ENCODE data around the gene LYG1.
"Not testable (repeated sequence)": the region's sequence is repeated elsewhere in the genome, so short reads cannot be mapped to it uniquely, and the experiment has no call there.

LYG1 gene

DNA sequence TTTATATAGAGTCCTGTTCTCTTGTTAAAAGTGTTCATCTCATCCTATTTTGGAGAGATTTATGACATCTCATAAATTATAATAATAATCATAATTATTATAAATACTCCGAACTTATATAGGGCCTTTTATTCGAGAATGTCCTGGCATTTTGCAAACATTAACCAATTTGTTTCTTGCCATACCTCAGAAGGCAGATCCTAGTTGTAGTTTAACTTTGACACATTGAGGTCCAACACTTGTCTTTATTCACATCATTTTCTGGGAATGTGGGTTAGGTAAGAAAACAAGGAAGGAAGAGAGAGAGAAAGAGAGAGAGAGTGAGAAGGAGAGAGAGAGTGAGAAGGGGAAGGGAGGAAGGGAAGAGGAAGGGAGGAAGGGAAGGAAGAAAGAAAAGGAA lies at the start of gene LYG1:
Gene LYG1, minus strand, starts transcription at position 101 of the 400 bp plus-strand sequence. CDS start 5,527 bp downstream, outside the sequence.
- intact Hi-C loops (cut with DNase I); DNase-seq: not testable (repeated sequence)

DNA sequence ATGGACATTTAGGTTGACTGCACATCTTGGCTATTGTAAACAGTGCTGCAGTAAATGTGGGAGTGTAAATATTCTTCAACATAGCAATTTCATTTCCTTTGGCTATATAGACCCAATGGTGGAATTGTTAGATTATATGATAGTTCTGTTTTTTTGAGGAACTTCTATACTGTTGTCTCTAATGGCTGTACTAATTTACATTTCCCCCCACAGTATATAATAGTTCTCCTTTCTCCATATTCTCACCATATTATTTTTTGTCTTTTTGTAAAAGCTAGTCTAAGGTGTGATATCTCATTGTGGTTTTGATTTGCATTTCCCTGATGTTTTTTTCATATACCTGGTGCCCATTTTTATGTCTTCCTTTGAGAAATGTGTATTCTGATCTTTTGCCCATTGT lies 49.2 kb upstream of the LYG1 start:
- DNase-seq = no peak
- intact Hi-C loops (cut with DNase I) = no loop called here

DNA sequence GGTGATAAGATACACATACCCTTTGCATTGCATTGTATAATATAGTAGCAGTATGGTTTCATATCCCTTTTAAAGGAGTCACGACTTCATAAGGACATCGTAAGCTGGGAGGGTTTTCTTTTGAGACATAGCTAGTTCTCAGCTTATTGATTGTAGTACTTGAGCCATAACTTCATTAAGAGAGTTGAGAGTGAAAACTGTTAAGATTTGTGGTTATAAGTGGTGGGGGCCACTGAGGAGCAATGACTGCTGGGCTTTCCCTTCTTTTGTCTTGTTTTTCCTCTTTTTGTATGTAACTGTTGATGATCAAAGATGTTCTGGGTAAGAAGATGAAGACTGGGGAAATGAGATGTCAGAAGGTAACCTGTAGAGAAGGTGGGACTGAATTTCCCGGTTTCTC lies 47.2 kb upstream of the LYG1 start:
- intact Hi-C loops (cut with DNase I) = no loop called here
- DNase-seq = no peak

DNA sequence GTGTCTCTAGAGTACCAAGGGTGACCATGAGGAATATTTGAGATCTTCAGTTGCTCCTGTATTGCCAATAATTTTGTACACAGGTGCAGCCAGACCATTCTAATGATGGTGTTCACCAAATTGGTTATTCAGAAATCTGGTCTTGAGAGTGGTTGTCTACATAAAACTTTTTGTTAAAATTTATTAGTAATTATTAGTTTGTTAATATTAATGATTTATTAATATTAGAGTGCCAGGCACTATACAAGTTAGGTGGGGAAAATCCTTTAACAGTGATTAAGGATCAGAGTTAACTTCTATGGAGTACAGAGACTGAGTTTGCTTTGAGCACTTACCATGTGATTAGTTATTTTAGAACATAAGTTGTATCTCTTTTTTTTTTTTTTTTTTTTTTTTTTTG lies 45.2 kb upstream of the LYG1 start:
- intact Hi-C loops (cut with DNase I) = no loop called here
- no peak for DNase-seq

DNA sequence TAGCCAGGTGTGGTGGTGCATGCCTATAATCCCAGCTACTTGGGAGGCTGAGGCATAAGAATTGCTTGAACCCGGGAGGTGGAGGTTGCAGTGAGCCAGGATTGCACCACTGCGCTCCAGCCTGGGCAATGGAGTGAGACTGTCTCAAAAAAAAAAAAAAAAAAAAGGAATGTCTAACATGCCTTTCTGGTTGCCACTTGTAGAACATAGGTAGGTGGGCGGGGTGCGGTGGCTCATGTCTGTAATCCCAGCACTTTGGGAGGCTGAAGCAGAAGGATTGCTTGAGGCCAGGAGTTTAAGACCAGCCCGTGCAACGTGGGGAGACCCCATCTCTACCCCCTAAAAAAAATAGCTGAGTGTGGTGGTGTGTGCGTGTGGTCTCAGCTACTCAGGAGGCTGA lies 44.4 kb upstream of the LYG1 start:
- DNase-seq = not testable (repeated sequence)

DNA sequence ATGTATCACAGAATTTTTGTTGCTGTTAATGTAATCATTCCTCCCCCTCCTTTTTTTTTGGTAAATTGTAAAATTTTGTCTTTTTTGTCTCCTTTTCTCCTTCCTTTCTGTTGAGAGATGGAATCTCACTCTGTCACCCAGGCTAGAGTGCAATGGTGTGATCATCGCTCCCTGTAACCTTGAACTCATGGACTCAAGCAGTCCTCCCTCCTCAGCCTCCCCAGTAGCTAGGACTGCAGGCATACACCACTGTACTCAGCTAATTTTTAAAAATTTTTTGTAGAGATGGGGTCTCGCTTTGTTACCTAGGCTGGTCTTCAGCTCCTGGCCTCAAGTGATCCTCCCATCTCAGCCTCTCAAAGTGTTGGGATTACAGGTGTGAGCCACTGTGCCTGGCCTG lies 41.5 kb upstream of the LYG1 start:
- intact Hi-C loops (cut with DNase I) = no loop called here
- no peak for DNase-seq

More for the DNA sequence above, 44.4 kb upstream of the LYG1 start:
- intact Hi-C loops (cut with DNase I) = not testable (repeated sequence)

DNA sequence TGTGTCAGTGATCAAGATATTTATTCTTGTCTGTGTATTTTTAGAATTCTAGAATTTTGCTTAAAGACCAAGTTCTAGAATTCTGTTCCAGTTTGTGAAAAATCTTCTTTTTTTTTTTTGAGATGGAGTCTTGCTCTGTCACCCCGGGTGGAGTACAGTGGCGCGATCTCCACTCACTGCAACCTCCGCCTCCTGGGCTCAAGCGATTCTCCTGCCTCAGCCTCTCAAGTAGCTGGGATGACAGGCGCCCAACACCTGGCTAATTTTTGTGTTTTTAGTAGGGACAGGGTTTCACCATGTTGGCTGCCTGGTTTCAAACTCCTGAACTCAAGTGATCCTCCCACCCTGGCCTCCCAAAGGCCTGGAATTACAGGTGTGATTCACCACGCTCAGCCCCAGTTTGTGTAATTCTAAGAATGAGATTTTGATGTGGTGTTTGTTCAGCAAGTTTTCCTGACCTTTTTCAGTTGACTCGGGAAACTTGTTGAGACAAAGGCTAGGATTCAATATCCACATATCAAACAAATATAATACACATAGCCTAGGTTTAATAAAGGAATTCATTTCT lies 39.8 kb upstream of the LYG1 start:
- intact Hi-C loops (cut with DNase I) = no loop called here
- DNase-seq = no peak

DNA sequence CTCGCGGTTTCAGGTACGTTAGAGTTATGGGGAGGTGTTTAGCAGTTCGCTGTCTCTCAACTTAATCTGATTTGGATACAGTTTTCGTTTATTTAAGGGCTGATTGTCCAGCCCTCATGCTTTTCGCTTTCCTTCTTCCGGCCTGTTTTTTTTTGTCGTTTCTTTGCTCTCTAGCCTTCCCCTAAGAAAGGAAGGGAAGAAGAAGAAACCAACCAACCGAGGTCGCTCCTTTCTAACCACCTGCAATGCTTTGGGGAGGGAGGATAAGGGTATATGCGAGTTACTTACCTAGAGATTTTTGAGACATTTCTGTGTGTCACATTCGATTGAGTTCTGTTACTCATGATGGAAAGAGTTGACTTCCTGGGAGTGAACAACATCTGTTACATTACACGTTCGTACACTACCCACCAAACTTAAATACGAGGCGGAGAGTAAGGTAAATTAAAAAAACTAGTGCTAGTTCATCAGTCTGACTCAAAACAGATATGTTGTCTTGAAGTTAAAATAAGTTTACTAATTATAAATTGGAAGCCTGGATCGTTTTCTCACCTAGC lies 37.1 kb upstream of the LYG1 start:
- DNase-seq = no peak
- intact Hi-C loops (cut with DNase I) = loop anchor here (10.0 kb wide), 1 partner anchor 183 kb away; the partner anchor contains the start of genes LIPT1 and TSGA10

DNA sequence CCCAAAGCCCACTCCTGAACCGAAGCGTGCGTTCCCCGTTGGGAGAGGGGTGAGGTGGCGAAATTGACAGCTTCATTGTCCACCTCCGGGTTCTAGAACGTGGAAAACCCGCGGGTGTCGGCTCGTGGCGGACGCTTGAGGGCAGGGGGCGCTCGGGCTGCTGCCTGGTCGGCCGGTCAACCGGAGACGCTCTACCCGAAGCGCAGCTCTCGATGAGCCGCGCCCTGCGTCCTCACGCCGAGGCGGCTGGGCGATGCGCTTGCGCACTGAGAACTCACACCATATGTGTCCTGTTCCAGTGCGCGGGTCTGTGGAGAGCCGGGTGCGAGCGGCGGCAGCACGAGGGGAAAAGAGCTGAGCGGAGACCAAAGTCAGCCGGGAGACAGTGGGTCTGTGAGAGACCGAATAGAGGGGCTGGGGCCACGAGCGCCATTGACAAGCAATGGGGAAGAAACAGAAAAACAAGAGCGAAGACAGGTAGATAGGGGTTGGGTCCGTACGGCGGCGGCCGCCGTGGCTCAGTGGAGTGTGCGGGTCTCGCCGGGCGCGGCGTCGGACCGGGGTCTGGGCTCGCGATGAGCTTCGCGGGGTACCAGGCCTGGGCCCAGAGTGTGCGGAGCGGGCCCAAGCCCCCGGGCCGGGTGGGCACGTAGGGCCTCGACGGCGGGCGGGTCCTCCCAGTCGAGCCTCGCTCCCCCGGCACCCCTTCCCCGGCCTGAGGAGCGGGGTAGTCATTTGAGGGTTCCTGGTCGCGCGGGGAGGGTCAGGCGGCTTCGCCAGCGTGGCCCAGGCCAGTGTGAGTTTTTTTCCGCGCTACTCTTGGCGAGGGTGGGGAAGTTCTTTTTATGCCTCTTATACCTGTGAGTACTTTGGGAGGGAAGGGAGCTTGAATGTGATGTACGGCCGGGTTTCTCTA lies 36.4 kb upstream of the LYG1 start, which contains the start of gene EIF5B:
Gene EIF5B, plus strand, starts transcription at position 277 of the 916 bp plus-strand sequence. Its CDS starts 166 bp downstream, at position 443.
- intact Hi-C loops (cut with DNase I) = loop anchor here (1.0 to 10.0 kb wide), 2 partner anchors 153 to 183 kb away; partner anchors contain the start of genes LIPT1, REV1 and TSGA10

DNA sequence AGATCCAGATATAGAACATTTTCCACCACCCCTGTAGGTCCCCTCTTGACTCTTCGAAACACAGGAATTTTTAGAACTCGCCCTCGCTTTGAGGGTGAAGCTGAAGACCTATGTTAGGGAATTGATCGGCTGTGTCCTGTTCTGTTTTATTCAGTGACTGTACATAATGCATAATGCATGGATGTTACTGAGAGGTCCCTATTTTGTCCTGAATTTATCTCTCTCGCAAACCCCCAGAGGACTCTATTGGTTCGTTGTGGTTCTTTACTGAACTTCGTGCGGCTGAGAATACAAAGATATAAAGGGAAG lies 35.8 kb upstream of the LYG1 start:
- intact Hi-C loops (cut with DNase I) = loop anchor here (1.0 to 10.0 kb wide), 3 partner anchors 154 to 182 kb away; partner anchors contain the start of genes LIPT1, MITD1, MRPL30 and REV1

More for the DNA sequence above, 36.4 kb upstream of the LYG1 start, which contains the start of gene EIF5B:
- peak; percentile 94 to 100 (median 97) for DNase-seq

DNA sequence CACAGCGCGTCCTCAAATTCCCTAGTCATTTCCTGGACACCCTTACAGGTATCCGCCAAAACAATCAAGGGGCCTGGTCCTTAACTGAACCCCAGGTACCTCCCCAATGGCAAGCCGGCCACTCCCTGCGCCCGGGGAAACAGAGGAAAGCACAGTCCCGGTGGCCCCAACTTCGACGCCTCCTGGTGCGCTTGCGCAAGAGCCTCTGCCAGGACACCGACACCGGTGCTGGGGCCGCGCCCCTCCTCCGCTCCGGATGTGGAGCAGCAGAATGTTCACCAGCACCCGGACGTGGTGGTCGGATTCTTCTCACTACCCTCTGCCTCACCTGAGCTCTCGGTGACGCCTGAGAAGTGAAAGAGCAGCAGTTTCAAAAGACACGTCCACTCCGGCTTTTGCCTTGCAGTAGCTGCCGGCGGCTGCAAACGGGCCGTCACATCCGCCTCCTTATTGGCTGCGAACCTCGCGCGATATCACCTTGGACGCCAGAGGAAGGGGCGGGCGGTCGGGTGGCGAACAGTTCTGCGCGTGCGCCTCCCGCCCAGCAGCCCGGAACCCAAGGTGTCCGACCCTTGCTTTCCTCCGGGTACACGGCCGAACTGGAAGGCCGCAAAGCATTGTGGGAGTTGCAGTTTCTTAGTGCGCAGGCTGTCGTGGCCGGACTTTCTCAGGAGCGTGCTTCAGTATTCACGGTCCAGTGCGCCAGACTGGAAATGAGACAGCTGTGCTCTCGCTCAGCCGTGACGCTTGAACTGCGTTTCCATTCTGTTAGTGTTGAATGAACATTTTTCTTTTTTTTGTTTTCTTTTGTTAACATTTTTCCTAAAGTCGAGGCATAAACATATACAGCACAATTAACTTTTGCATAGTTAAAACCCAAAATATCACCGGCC lies 35.2 kb upstream of the LYG1 start, which contains the start of gene TXNDC9:
Gene TXNDC9, minus strand, starts transcription at position 423 of the 893 bp plus-strand sequence. CDS start 3,123 bp downstream, outside the sequence.
- DNase-seq = peak; percentile 97 to 100 (median 98)
- intact Hi-C loops (cut with DNase I) = loop anchor here (1.0 to 10.0 kb wide), 2 partner anchors 155 to 181 kb away; partner anchors contain the start of genes LIPT1, MITD1, MRPL30 and TSGA10

More for the DNA sequence above, 35.8 kb upstream of the LYG1 start:
- no peak for DNase-seq

DNA sequence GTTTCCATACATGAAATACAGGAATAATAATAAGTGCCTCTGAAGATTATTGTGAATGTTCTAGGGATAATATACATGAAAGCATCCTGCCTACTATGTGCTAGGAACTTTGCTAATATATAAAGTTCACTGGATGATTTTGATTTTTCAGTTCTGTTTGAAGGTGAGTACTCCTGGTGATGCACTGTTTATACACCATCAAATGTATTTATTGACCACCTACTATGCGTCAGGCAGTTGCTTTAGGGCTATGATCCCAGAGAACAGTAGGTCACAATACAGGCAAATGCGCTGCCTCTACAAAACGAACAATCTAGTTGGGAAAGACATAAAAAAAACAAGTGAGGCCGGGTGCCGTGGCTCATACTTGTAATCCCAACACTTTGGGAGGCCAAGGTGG lies 24.4 kb upstream of the LYG1 start:
- no peak for DNase-seq
- intact Hi-C loops (cut with DNase I) = no loop called here

DNA sequence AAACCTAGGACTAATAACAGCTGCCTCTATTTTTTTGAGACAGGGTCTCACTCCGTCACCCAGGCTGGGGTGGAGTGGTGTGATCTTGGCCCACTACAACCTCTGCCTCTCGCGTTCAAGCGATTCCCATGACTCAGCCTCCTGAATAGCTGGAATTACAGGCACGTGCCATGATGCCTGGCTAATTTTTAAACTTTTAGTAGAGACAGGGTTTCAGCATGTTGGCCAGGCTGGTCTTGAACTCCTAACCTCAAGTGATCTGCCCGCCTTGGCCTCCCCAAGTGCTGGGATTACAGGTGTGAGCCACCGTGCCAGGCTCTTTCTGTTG lies 16.8 kb upstream of the LYG1 start:
- DNase-seq; intact Hi-C loops (cut with DNase I): not testable (repeated sequence)

DNA sequence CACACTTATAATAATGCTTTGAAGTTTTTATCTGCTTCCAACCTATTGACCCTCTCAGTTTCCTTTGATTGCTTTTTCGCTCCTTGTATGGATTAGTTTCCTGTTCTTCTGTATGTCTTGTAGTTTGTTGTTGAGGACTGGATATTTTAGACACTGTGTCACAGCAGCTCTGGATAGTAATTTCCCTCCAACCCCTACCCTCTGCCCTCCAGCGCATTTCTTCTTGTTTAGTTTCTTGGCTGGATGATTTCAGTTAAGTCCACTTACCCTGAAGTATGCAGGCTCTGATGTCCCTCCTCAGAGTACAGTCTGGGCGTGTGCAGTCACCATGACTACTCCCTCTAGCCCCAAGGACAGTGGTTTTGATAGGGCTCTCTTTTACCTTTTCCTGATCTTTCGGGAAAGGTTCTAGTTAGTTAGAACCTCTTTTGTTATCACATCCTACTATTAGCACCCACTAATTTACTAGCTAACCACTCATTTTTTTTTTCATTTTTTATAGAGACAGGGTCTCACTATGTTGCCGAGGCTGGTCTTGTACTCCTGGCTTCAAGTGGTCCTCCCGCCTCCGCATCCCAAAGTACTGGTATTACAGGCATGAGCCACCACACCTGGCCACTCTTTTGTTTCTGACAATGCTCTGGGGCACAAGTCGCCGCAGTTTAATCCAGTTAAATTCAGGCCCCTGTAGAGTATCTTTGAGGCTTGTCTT lies 16.3 kb upstream of the LYG1 start:
- intact Hi-C loops (cut with DNase I) = no loop called here
- no peak for DNase-seq

DNA sequence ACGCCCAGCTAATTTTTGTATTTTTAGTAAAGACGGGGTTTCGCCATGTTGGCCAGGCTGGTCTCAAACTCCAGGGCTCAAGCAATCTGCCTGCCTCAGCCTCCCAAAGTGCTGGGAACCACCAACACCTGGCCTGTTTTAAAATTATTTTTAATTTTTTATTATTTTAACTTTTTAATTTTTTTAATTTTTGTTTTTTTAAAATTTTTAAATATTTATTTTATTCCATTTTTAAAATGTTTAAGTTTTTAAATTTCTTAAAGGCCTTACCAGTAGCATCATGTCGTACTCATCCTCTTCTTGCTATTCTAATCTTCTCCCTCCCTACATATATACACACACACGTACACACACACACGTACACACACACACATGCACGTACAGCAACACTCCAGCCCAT lies 1.4 kb downstream of the LYG1 start:
- DNase-seq = no peak
- intact Hi-C loops (cut with DNase I) = no loop called here

DNA sequence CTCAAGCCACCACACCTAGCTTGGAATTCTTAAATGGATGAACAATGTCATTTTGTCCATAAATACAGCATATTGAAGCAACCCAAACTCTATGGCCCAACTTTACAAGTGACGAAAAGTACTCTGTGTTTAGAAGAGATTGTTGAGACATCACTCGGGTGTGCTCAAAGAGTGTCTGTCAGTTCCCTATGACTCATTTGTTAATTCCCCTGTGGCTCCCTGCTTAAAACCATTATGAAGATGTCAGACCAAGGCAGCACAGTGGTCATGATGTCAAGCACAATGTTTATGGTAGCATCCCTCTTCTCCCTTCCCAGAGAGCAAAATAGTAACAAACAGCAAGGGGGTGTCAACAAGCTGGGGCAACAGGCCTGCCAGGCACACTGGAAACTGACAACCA lies 3.0 kb downstream of the LYG1 start:
- DNase-seq = no peak
- intact Hi-C loops (cut with DNase I) = no loop called here

DNA sequence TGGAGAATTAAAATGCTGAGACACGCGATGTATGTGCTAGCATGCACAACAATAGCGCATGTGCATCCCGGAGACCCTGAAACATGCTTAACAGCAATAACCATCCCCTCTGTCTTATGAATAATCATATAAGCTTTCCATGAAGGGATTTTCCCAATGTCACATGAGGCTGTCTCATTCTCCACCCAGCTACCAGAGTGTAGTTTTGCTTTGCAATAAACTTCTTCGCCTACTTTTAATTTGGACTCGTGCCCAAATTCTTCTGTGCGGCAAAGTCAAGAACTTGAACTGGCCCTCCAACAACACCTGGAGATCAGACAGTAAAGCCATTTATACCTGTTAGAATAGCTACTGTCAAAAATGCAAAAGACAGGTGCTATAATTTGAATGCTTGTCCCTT lies 15.5 kb downstream of the LYG1 start:
- DNase-seq = no peak
- intact Hi-C loops (cut with DNase I) = no loop called here

DNA sequence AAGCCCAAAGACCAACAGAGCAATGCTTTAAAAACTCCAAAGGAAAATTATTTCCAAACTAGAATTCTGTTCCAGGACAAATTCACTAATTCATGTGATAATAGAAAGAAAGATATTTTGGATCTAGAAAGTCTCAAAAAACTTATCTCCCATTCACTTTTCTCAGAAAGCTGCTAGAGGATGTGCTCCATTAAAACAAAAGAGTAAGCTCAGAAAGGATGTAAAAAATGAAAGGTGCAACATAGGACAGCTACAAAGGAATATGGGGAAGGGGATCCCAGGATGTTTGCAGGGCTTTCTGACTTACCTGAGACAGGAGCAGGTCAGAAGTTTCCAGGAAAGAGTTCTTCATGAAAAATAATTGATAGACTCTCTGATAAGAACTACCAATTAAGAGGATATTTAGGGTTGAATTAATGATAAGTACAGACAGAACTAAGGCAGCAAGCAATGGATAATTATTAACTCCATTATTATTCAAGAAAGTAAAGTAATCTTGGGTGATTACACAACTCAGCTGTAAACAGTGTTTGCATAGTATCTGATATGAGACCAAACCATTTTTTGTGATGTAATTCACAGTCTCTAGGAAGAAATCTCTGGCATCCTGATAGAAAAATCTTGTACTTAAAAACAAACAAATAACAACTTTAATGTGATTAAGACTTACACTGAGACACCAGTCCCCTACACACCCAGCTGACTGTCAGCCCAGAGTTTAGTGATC lies 20.9 kb downstream of the LYG1 start:
- intact Hi-C loops (cut with DNase I) = no loop called here
- no peak for DNase-seq

DNA sequence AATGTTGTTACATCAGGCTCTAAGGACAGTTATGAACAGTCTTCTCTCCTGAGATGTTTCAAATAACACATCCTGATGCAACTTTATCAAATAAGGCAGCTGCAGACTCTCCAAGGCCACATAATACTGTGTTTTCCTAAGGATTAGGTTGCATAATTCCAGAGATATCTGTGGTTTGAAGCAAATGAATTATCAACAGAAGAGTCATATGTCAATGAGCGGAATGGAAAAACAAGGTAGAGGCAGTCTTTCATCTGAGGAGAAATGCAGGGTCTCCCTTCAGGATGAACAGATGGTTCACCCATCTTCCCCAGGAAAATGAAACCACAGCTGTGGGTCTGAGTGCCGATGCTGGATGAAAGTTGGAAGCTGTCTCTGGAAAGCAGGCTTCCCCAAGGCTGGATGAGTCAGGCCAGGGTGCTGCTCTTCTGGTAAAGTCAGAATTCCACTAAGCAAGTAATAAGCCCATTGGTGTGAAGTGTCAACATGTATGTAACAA lies 22.2 kb downstream of the LYG1 start:
- intact Hi-C loops (cut with DNase I) = no loop called here
- no peak for DNase-seq

Measured in posterior cingulate gyrus (tissue), 11 donors.